Inflammatory macrophage treated with lipopolysaccharide for 4 hours (primary cell): ENCODE measurements around the gene RPL10A.
"Not testable (repeated sequence)": the region's sequence is repeated elsewhere in the genome, so short reads cannot be mapped to it uniquely, and the experiment has no call there.

Experiments used
- DNase-seq: peaks from one replicate; pipeline ENCODE4 v3.0.0-alpha.2; 2020

RPL10A gene

DNA sequence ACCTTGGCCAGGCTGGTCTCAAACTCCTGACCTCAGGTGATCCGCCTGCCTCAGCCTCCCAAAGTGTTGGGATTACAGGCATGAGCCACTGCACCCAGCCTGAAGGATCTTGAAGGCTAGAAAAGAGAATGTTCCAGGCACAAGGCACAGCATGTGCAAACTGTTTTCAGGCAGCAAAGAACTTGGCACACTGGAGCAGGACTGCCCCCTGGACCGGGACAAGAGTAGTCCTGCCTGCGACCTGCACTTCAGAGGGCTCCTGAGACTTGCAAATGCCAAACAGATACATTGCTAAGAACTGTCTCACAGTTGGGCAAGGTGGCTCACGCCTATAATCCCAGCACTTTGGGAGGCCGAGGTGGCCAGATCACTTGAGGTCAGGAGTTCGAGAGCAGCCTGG lies 47.7 kb downstream of the RPL10A start:
- DNase-seq, result not testable (repeated sequence)

DNA sequence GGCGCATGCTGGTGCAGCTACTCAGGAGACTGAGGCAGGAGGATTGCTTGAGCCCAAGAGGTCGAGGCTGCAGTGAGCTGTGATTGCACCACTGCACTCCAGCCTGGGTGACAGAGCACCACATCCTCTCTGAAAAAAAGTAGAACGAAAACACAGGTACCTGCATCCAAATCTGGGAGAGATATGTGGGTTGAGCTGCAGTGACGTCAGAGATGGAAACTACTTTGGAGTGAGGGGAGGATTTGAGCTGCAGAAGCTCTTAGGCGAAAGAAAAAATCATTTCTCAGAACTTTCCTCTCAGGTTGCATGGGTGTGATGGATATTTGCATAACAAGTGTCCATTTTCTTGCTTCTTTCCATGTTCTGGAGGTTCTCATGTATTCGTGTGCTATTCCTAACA lies 48.5 kb downstream of the RPL10A start:
- DNase-seq, result no peak

DNA sequence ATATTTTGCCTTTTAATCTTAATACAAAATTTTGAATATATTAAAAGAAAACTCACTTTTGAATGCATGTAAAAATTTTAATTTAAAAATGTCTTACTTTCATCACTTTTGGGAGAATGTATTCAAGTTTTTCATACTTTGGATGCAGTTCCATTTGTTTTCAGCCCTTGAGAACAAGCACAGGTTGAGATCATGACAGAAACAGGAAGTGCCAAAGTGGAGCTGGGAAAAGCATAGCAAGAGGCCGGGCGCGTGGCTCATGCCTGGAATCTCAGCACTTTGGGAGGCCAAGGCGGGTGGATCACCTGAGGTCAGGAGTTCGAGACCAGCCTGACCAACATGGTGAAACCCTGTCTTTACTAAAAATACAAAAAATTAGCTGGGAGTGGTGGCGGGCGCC lies 49.8 kb downstream of the RPL10A start:
- DNase-seq, result peak; percentile 3

DNA sequence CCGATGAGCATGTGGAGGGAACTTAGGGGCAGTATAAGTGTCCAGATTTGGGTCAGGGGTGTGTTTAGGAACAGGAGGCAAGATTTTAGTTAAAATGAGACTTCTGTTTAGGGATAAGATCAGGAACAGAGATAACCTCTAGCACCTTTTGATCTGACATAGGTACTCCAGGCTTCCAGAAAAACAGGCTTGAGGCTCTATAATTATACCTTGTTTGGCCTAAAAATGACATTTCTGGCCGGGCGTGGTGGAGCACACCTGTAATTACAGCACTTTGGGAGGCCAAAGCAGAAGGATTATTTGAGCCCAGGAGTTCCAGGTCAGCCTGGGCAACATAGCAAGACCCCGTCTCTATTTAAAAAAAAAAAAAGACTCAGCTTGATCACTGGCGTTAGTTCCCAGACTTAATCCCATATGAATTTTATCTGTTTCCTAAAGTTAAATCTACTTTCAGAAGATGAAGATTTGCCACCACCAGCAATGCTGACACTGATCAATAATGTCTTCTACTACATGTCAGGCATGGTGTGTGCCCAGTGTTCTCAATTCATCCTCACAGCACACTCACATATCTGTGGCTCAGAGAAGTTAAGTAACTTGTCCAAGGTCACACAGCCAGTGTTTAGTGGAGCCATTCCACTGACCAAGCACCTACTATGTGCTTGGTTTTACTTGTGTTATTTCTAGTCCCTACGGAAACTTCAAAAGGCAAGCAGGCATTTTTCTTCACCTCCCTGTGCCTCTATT lies 50.5 kb downstream of the RPL10A start:
- no peak for DNase-seq

DNA sequence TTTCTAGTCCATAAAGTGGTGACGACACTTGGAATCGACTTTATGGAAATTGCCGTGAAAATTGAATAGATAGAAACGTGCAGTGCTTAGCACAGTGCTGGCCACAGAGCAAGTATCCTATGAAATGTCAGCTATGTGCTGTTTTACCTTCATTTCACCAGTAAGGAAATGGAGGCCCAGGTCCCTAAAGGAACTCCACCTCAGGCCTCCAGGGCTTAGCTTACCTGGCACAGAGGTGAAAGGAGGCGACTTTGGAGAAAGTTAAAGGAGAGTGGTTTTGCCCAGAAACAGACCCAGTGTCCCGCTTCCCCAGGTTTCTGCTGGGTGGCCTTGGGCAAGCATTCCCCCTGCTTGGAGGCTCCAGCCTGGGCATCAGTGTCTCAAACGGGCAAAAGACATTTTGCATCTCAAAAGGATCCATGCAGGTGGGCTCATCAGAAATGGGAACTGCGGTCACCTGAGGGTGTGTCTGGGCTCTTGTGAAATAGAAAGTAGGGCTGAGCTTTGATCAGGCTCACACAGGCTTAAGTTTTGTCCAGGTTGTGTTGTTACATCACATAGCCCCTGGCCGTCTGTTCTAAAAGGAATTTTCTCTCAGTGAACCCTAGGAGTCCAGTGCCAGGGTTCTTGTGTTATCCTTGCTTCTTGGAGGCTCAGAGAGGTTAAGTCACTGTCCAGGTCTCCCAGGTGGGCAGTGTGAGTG lies 51.3 kb downstream of the RPL10A start:
- no peak for DNase-seq
